Ecto neural progenitor cell (in vitro differentiated cells): ENCODE results near the gene KIF14.

Experiments used
- DNase-seq: peaks from one replicate; pipeline ENCODE4 v3.0.0-alpha.2; 2018; ENCODE audit warnings: low spot score

Gene KIF14

GRCh38 chr1:200620273-200621131 lies at the start of gene KIF14:
KIF14 (minus strand) TSS chr1:200620751; CDS start chr1:200618723, 2,028 bp downstream.
- peak; percentile 96 for DNase-seq

- peak; percentile 97 for DNase-seq
Measured at GRCh38 chr1:200669314-200670241, 49.0 kb upstream of the KIF14 start, which contains the start of gene DDX59. DDX59 (minus strand) TSS chr1:200669907; CDS start chr1:200666740, 3,167 bp downstream.

DNA sequence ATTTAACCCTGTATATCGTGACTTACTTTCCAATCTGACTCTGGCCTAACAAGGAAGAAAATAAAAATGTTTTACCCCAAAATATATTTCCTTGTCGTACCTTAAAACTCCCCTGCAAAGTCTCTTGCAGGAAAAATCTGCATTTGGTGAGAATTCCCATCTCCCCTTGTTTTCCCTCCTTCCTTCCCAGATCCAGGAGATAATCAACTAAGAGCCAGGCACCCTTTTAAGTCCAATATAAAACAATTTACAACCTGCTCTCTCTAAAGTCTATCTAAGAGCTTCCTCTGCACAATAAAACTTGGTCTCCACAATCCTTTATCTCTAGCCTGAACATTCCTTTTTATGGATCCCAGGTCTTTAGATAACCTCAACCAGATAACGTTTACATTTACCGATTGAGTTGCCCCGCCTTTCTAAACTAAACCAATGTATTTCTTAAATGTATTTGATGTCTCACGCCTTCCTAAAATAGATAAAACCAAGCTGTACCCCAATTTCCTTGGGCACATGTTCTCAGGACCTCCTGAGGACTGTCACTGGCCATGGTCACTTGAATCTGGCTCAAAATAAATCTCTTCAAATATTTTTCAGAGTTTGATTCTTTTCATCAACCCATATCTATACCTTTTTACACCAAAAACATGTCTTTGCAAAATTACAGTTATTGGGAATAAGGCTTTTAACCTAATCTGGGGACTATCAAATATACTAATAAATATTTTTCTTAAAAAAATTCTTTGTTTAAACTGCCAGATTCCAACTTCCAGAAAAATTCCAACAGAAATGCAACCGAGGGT lies 48.2 kb upstream of the KIF14 start:
- DNase-seq, result no peak

DNA sequence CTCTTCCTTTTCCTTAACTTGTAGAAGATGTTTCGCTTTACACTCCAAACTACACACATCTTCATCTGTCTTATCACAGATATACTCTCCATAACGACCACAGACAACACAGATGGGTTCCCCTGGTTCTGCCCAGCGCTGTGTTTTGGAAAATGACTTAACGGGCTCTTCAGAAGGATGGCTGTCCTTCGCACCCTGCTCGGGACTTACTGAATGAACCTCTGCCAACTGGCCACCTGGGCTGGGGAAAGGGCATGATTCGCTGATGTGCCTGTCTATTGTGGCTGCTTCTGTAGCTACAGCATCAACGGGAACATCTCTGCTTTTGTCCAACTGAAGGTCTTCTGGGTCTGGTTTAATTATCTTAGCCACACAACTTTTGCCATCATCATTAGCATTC lies 45.8 kb upstream of the KIF14 start:
- no peak for DNase-seq

GRCh38 chr1:200665861-200666260 lies 45.3 kb upstream of the KIF14 start:
- no peak for DNase-seq

DNA sequence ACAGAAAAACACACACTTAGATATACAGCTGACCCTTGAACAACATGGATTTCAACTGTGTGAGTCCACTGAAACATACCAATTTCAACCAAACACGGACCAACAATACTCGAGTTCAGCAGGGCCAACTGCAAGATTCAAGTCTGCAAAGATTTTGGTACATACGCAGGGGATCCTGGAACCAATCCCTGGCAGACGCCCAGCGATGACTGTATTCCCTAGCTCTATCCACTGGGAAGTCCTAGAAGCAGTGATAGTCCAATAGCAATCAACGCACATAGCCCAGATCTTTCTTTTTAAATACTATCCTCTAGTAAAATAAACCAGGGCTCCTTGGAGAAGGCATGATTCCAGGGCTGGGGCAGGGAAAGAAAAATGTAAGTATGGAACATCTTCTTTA lies 40.2 kb upstream of the KIF14 start:
- DNase-seq, result no peak

- DNase-seq, result no peak
Measured at GRCh38 chr1:200659269-200659668, 38.7 kb upstream of the KIF14 start.

DNA sequence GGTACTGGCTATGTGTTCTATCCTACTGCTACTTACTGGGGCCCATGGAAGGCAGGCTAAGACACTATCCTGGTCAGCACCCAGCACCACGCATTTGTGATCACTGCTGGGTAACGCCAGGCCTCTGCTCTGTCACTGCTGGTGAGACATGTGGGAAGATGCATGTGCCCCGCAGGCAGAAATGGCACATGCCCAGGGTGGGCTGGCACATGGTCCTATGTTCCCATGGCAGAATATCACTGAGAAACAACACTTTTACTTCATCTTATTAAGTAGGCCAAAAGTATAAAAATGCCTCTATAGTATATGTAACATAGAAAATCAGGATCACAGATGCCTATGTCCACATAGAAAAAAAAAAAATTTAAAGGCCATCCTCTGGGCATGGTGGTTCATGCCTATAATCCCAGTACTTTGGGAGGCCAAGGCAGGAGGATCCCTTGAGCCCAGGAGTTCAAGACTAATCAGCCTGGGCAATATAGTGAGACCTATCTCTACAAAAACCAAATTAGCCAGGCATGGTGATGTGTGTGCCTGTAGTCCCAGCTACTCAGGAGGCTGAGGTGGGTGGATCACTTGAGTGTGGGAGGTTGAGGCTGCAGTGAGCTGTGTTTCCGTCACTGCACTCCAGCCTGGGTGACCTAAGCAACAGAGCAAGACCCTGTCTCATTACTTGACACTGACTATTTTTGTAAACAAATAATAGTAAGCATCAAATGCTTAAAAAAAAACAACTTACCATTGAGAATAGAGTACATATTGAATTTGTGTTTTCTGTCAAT lies 37.7 kb upstream of the KIF14 start:
- DNase-seq, result no peak

- no peak for DNase-seq
Measured at GRCh38 chr1:200654660-200655059, 34.1 kb upstream of the KIF14 start.

- no peak for DNase-seq
Measured at GRCh38 chr1:200653022-200653462, 32.5 kb upstream of the KIF14 start.

GRCh38 chr1:200652378-200652777 lies 31.8 kb upstream of the KIF14 start:
- no peak for DNase-seq

GRCh38 chr1:200646515-200646914 lies 26.0 kb upstream of the KIF14 start:
- no peak for DNase-seq

- no peak for DNase-seq
Measured at GRCh38 chr1:200644021-200644420, 23.5 kb upstream of the KIF14 start.

DNA sequence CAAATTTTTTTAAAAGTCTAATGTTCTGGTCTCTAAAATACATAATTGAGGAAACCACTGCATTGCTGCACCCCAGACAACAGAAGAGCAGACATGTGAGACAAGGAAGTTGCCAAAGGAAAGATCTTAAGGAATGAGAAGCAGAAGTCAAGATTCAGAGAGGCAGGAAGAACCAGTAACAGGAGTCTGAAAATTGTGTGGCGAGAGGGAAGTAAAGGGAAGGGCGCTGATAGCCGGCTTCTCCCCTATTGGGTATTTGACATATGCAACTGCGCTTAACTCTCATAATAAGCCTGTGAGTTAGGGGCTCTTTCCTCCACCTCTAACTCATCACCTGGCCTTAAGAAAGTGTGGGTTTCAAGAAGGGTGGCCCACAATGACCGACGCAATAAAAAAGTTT lies 21.9 kb upstream of the KIF14 start:
- no peak for DNase-seq

DNA sequence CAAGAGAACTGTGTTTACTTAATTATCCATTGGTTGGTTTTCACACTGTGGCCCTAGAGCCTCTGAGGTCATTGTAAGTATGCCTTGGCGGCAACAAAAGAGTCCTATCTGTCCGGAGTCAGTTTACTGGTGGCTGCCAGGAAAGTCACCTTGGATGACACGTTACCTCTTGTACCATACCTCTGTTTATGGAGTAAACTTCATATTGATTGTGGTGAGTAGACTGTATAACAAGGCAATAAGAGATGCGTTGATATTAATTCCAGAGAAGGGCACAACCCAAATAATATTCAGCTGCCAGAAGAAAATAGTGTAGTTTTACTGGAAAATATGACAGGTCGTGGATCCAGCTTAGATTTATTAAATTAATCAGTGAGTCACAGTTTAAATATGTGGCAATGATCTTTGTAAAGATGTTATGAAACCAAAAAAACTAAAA lies 20.4 kb upstream of the KIF14 start:
- DNase-seq, result no peak

- no peak for DNase-seq
Measured at GRCh38 chr1:200640373-200640962, 19.9 kb upstream of the KIF14 start.

GRCh38 chr1:200638073-200638472 lies 17.5 kb upstream of the KIF14 start:
- no peak for DNase-seq

- DNase-seq, result no peak
Measured at GRCh38 chr1:200636681-200637080, 16.1 kb upstream of the KIF14 start.

DNA sequence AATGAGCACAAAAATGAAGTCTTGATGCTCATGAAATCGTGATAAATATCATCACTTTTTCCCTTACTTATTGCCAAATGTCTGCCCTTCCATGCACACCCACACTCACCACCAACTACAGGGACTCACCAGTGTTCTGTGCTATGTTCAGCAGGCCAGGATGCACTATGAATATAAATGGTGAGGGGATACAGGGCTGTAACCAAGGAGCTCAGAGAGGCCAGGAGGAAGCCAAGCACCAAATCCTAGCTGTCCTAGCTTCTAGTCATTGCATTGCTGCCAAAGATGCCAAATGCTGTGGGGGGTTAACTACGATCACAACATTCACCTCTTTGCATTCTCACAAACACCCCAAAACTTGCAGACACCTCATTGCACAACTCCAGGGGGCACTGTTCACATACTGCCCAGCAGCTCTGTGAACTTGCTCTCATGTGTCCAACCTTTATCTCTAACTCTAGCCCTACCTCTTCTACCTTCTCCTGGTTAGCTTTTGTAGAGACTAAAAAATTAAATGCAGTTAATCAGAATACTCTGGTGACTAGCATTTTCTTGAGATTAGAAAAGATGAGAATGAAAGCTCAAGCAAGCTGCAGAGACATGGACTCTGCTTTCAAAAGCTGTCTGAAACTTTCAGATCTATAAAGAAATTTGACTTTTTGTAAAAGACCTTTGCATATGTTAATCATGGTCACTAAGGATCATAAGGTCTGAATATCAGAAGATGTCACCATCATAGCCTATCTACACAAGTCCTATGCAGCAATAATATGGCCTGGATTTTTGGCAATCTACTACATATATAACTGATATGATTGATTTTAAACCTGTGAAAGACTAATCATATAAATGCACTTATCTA lies 13.9 kb upstream of the KIF14 start:
- no peak for DNase-seq

- DNase-seq, result no peak
Measured at GRCh38 chr1:200631375-200631774, 10.8 kb upstream of the KIF14 start.
